Measurements from ENCODE around the gene LINC00305.

The LINC00305 gene

GRCh38 chr18:64148988-64149387, at the start of gene LINC00305:
LINC00305 (minus strand) TSS chr18:64149088.
- no peak for DNase-seq (ENCODE audit: low read depth)

- no peak for DNase-seq (ENCODE audit: low read depth)
Observed at GRCh38 chr18:64191069-64191468, 42.2 kb upstream of the LINC00305 start.

- DNase-seq (ENCODE audit: low read depth): no peak
Observed at GRCh38 chr18:64185987-64186386, 37.1 kb upstream of the LINC00305 start.

GRCh38 chr18:64183665-64184064, 34.8 kb upstream of the LINC00305 start:
- no peak for DNase-seq (ENCODE audit: low read depth)

GRCh38 chr18:64180617-64181016, 31.7 kb upstream of the LINC00305 start:
- DNase-seq (ENCODE audit: low read depth): no peak

GRCh38 chr18:64180171-64180570, 31.3 kb upstream of the LINC00305 start:
- no peak for DNase-seq (ENCODE audit: low read depth)

GRCh38 chr18:64179556-64180080, 30.7 kb upstream of the LINC00305 start:
- no peak for DNase-seq (ENCODE audit: low read depth)

- DNase-seq (ENCODE audit: low read depth): no peak
Observed at GRCh38 chr18:64178860-64179259, 30.0 kb upstream of the LINC00305 start.

GRCh38 chr18:64175432-64175831, 26.5 kb upstream of the LINC00305 start:
- DNase-seq (ENCODE audit: low read depth): no peak

- no peak for DNase-seq (ENCODE audit: low read depth)
Observed at GRCh38 chr18:64171576-64171975, 22.7 kb upstream of the LINC00305 start.

- DNase-seq (ENCODE audit: low read depth): no peak
Observed at GRCh38 chr18:64167408-64167925, 18.6 kb upstream of the LINC00305 start.

GRCh38 chr18:64165906-64166305, 17.0 kb upstream of the LINC00305 start:
- no peak for DNase-seq (ENCODE audit: low read depth)

- no peak for DNase-seq (ENCODE audit: low read depth)
Observed at GRCh38 chr18:64164883-64165282, 16.0 kb upstream of the LINC00305 start.

- DNase-seq (ENCODE audit: low read depth): no peak
Observed at GRCh38 chr18:64149916-64150438, 1.1 kb upstream of the LINC00305 start.

GRCh38 chr18:64142904-64143303, 6.0 kb downstream of the LINC00305 start:
- no peak for DNase-seq (ENCODE audit: low read depth)

- DNase-seq (ENCODE audit: low read depth): no peak
Observed at GRCh38 chr18:64137914-64138313, 11.0 kb downstream of the LINC00305 start.

GRCh38 chr18:64134044-64134747, 14.7 kb downstream of the LINC00305 start:
- DNase-seq (ENCODE audit: low read depth): no peak

GRCh38 chr18:64132871-64133270, 16.0 kb downstream of the LINC00305 start:
- no peak for DNase-seq (ENCODE audit: low read depth)

GRCh38 chr18:64131314-64131713, 17.6 kb downstream of the LINC00305 start:
- DNase-seq (ENCODE audit: low read depth): no peak

- DNase-seq (ENCODE audit: low read depth): no peak
Observed at GRCh38 chr18:64127172-64127571, 21.7 kb downstream of the LINC00305 start.

GRCh38 chr18:64119916-64120315, 29.0 kb downstream of the LINC00305 start:
- DNase-seq (ENCODE audit: low read depth): no peak

GRCh38 chr18:64118406-64118805, 30.5 kb downstream of the LINC00305 start:
- DNase-seq (ENCODE audit: low read depth): no peak

GRCh38 chr18:64116571-64117175, 32.2 kb downstream of the LINC00305 start:
- DNase-seq (ENCODE audit: low read depth): no peak

Data from stimulated activated CD8-positive, alpha-beta memory T cell treated with anti-CD3 and anti-CD28 coated beads, Interleukin-7, amount 100 ng/mL, for 24 hours (primary cell).